Measurements from ENCODE around the gene GPR35. TPM values are rescaled to one million over a fixed set of nuclear protein-coding genes. Genes with fewer than 3 reads are reported as not detected.

The GPR35 gene
- total RNA-seq, 1 donor from 2014 or later, result 4.7 TPM

DNA sequence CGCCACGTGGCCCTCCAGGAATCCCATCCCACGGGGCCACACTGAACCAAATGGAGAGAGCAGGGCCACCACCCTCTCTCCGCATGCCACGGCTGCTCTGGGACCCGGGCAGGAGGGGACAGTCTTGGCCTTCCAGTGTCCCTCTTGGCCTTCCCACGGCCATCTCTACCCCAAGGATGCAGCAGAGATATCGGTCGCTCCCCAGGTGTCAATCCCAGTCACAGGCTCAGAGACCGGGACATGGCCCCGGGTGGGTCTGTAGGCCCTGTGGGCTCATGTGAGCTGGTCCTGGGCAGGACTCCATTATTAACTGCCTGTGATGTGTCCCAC, 23.5 kb upstream of the GPR35 start:
- no peak for TF ChIP-seq CTCF (IDR thresholded peaks at IDR 0.05)
- DNase-seq (peak; percentile 27), ATAC-seq (no peak)
- Histone ChIP-seq H3K9me3 (no peaks in the 10 kb centered on the region), H3K36me3 (peaks cover 35% of the 10 kb centered on the region), H3K4me1 (peaks cover 10% of the 10 kb centered on the region), H3K27ac (no peak overlapping the region), H3K4me3 (no peak overlapping the region), H3K27me3 (ENCODE audit: low read depth) (no peaks in the 10 kb centered on the region)
- intact Hi-C loops (cut with DNase I), result no loop called here

GRCh38 chr2:240602266-240603050, 22.8 kb upstream of the GPR35 start:
- peak; percentile 35 for DNase-seq
- Histone ChIP-seq H3K4me3 (no peak overlapping the region), H3K27ac (no peak overlapping the region), H3K27me3 (ENCODE audit: low read depth) (no peaks in the 10 kb centered on the region), H3K36me3 (peaks cover 28% of the 10 kb centered on the region), H3K4me1 (peaks cover 10% of the 10 kb centered on the region), H3K9me3 (no peaks in the 10 kb centered on the region)
- no peak for ATAC-seq
- no peak for TF ChIP-seq CTCF (IDR thresholded peaks at IDR 0.05)
- intact Hi-C loops (cut with DNase I), result no loop called here

- Histone ChIP-seq H3K9me3 (no peaks in the 10 kb centered on the region), H3K4me3 (no peak overlapping the region), H3K36me3 (peaks cover 21% of the 10 kb centered on the region), H3K27ac (no peak overlapping the region), H3K4me1 (peaks cover 10% of the 10 kb centered on the region), H3K27me3 (ENCODE audit: low read depth) (no peaks in the 10 kb centered on the region)
- no peak for ATAC-seq
- DNase-seq, result peak; percentile 34
- TF ChIP-seq CTCF (IDR thresholded peaks at IDR 0.05), result no peak
- intact Hi-C loops (cut with DNase I), result no loop called here
These were observed 22.0 kb upstream of the GPR35 start for GRCh38 chr2:240603081-240603835.

GRCh38 chr2:240603846-240604245, 21.4 kb upstream of the GPR35 start:
- Histone ChIP-seq H3K27ac (no peak overlapping the region), H3K4me1 (peaks cover 10% of the 10 kb centered on the region), H3K4me3 (no peak overlapping the region), H3K9me3 (no peaks in the 10 kb centered on the region), H3K36me3 (peaks cover 15% of the 10 kb centered on the region), H3K27me3 (ENCODE audit: low read depth) (no peaks in the 10 kb centered on the region)
- TF ChIP-seq CTCF (IDR thresholded peaks at IDR 0.05), result no peak
- DNase-seq, result no peak
- peak in 1 of 2 donors; percentile 3 for ATAC-seq
- intact Hi-C loops (cut with DNase I), result no loop called here

DNA sequence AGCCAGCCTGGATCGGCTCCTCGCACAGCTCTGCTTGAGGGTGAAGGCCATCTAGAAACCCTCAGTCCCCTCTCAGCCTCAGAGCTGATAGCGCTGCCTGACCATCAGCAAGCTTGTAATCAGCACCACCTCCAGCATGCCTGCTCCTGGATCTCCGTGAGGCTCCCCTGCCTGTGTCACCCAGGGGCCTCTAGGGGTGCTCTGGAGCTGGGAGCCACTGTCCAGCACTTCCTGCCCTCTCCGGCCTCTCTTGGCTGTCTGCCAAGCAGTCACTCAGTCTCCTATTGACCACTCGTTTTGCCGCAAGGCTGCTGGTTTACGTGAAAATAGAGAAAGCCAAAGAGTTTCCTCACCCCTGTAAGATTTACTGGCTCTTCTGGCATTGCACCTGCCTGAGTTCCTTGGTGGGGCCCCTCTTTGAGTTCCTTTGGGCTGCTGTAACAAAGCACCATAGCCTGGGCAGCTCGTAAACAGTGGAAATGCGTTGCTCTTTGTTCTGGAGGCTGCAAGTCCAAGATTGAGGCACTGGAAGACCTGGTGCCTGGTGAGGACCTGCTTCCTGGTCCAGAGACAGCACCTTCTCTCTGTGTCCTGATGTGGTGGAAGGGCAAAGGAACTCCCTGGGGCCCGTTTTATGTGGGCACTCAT, 20.9 kb upstream of the GPR35 start:
- intact Hi-C loops (cut with DNase I), result no loop called here
- H3K4me3 ChIP-seq, result no peak overlapping the region
- H3K27ac ChIP-seq, result no peak overlapping the region
- no peaks in the 10 kb centered on the region for H3K27me3 ChIP-seq (ENCODE audit: low read depth)
- peak; percentile 79 for TF ChIP-seq CTCF (IDR thresholded peaks at IDR 0.05)
- H3K36me3 ChIP-seq, result peaks cover 10% of the 10 kb centered on the region
- no peaks in the 10 kb centered on the region for H3K9me3 ChIP-seq
- DNase-seq (peak; percentile 89), ATAC-seq (peak; percentile 88 to 90)
- H3K4me1 ChIP-seq, result peaks cover 10% of the 10 kb centered on the region

Data from lower lobe of right lung (tissue), 2 donors.